Stimulated activated naive B cell treated with anti-CD40 and anti-IgM and Interleukin-4, amounts not matched to agents 10 μg/mL and 1 μg/mL and 100 μg/mL, for 72 hours (primary cell): ENCODE measurements around the gene SHCBP1L.

ENCODE experiments used
- ATAC-seq, 2 donors: fragments of 150-1000 bp; cut with Tn5 transposase; replicated peaks; 2 replicates each; pipeline ENCODE4 v1.10.0; 2021; ENCODE audit warnings: moderate library complexity in 1 of 2
- DNase-seq: peaks from one replicate; pipeline ENCODE4 v3.0.0; 2021
- H3K27ac Mint-ChIP-seq: one replicate; pipeline ENCODE4 v1.8.0; 2022; ENCODE audit warnings: mild to moderate bottlenecking, mixed read lengths
- H3K27me3 Mint-ChIP-seq, 2 donors: one replicate each; pipeline ENCODE4 v1.8.0; 2022; ENCODE audit warnings: mixed read lengths in 2 of 2
- H3K36me3 Mint-ChIP-seq, 2 donors: one replicate each; pipeline ENCODE4 v1.8.0; 2022; ENCODE audit warnings: mixed read lengths in 2 of 2, mild to moderate bottlenecking in 1 of 2
- H3K4me1 Mint-ChIP-seq, 2 donors: one replicate each; pipeline ENCODE4 v1.8.0; 2022; ENCODE audit warnings: mixed read lengths in 2 of 2, mild to moderate bottlenecking in 1 of 2
- H3K4me3 Mint-ChIP-seq, 2 donors: one replicate each; pipeline ENCODE4 v1.8.0; 2022; ENCODE audit warnings: mild to moderate bottlenecking in 2 of 2, mixed read lengths in 2 of 2, moderate library complexity in 1 of 2
- H3K9me3 Mint-ChIP-seq, 2 donors: one replicate each; pipeline ENCODE4 v1.8.0; 2022; ENCODE audit warnings: mixed read lengths in 2 of 2, mild to moderate bottlenecking in 1 of 2

SHCBP1L gene

GRCh38 chr1:182890927-182891610 is 61.9 kb downstream of the SHCBP1L start:
- peaks cover 24 to 43% of the 10 kb centered on the region in 2 donors for H3K36me3 Mint-ChIP-seq
- H3K4me3 Mint-ChIP-seq = no peak overlapping the region
- peaks cover 3% of the 10 kb centered on the region in 2 donors for H3K9me3 Mint-ChIP-seq
- DNase-seq (no peak), ATAC-seq (peak in 1 of 2 donors; percentile 24)
- peaks cover 4 to 5% of the 10 kb centered on the region in 2 donors for H3K4me1 Mint-ChIP-seq
- H3K27ac Mint-ChIP-seq = no peak overlapping the region
- H3K27me3 Mint-ChIP-seq = peaks cover 0 to 17% of the 10 kb centered on the region in 2 donors

- Mint-ChIP-seq H3K4me3 (no peak overlapping the region), H3K4me1 (peaks cover 4 to 5% of the 10 kb centered on the region in 2 donors), H3K9me3 (peaks cover 3% of the 10 kb centered on the region in 2 donors), H3K27ac (peak overlapping the region; percentile 74), H3K36me3 (peaks cover 32 to 53% of the 10 kb centered on the region in 2 donors), H3K27me3 (peaks cover 0 to 17% of the 10 kb centered on the region in 2 donors)
- peak; percentile 37 to 48 for ATAC-seq
- no peak for DNase-seq
Observed at GRCh38 chr1:182889997-182890396, 63.0 kb downstream of the SHCBP1L start.

GRCh38 chr1:182888736-182889531 is 64.0 kb downstream of the SHCBP1L start:
- ATAC-seq = peak in 1 of 2 donors; percentile 8
- H3K4me3 Mint-ChIP-seq = peak overlapping the region in 1 of 2 donors; percentile 13
- no peak for DNase-seq
- H3K36me3 Mint-ChIP-seq = peaks cover 34 to 59% of the 10 kb centered on the region in 2 donors
- H3K9me3 Mint-ChIP-seq = peaks cover 0 to 3% of the 10 kb centered on the region in 2 donors
- peaks cover 4 to 5% of the 10 kb centered on the region in 2 donors for H3K4me1 Mint-ChIP-seq
- H3K27ac Mint-ChIP-seq = peak overlapping the region; percentile 48
- H3K27me3 Mint-ChIP-seq = peaks cover 0 to 6% of the 10 kb centered on the region in 2 donors

GRCh38 chr1:182886985-182887384 is 66.0 kb downstream of the SHCBP1L start:
- H3K36me3 Mint-ChIP-seq = peaks cover 44 to 67% of the 10 kb centered on the region in 2 donors
- H3K27ac Mint-ChIP-seq = peak overlapping the region; percentile 37
- no peak overlapping the region for H3K4me3 Mint-ChIP-seq
- H3K4me1 Mint-ChIP-seq = peaks cover 0 to 5% of the 10 kb centered on the region in 2 donors
- peaks cover 0 to 3% of the 10 kb centered on the region in 2 donors for H3K9me3 Mint-ChIP-seq
- DNase-seq (no peak), ATAC-seq (no peak)
- H3K27me3 Mint-ChIP-seq = no peaks in the 10 kb centered on the region

GRCh38 chr1:182885591-182885990 is 67.4 kb downstream of the SHCBP1L start:
- Mint-ChIP-seq H3K27ac (no peak overlapping the region), H3K4me1 (peaks cover 0 to 5% of the 10 kb centered on the region in 2 donors), H3K4me3 (no peak overlapping the region), H3K36me3 (peaks cover 49 to 68% of the 10 kb centered on the region in 2 donors), H3K27me3 (no peaks in the 10 kb centered on the region), H3K9me3 (no peaks in the 10 kb centered on the region)
- DNase-seq (no peak), ATAC-seq (no peak)

- DNase-seq = no peak
- peak overlapping the region; percentile 20 for H3K27ac Mint-ChIP-seq
- peaks cover 54 to 66% of the 10 kb centered on the region in 2 donors for H3K36me3 Mint-ChIP-seq
- ATAC-seq = no peak
- H3K27me3 Mint-ChIP-seq = no peaks in the 10 kb centered on the region
- H3K9me3 Mint-ChIP-seq = no peaks in the 10 kb centered on the region
- peaks cover 0 to 3% of the 10 kb centered on the region in 2 donors for H3K4me1 Mint-ChIP-seq
- H3K4me3 Mint-ChIP-seq = no peak overlapping the region
Observed at GRCh38 chr1:182884872-182885271, 68.1 kb downstream of the SHCBP1L start.

GRCh38 chr1:182877842-182878241 is 75.1 kb downstream of the SHCBP1L start:
- Mint-ChIP-seq H3K4me1 (peaks cover 0 to 3% of the 10 kb centered on the region in 2 donors), H3K4me3 (no peak overlapping the region), H3K36me3 (peaks cover 47 to 65% of the 10 kb centered on the region in 2 donors), H3K27ac (no peak overlapping the region), H3K27me3 (no peaks in the 10 kb centered on the region), H3K9me3 (no peaks in the 10 kb centered on the region)
- peak in 1 of 2 donors; percentile 22 for ATAC-seq
- no peak for DNase-seq

GRCh38 chr1:182877331-182877730 is 75.6 kb downstream of the SHCBP1L start:
- H3K36me3 Mint-ChIP-seq = peaks cover 44 to 65% of the 10 kb centered on the region in 2 donors
- H3K27me3 Mint-ChIP-seq = no peaks in the 10 kb centered on the region
- peaks cover 0 to 3% of the 10 kb centered on the region in 2 donors for H3K4me1 Mint-ChIP-seq
- H3K9me3 Mint-ChIP-seq = no peaks in the 10 kb centered on the region
- no peak overlapping the region for H3K4me3 Mint-ChIP-seq
- no peak overlapping the region for H3K27ac Mint-ChIP-seq
- ATAC-seq = no peak
- DNase-seq = no peak

- ATAC-seq = no peak
- H3K27ac Mint-ChIP-seq = peak overlapping the region; percentile 9
- no peak for DNase-seq
- H3K27me3 Mint-ChIP-seq = no peaks in the 10 kb centered on the region
- H3K4me1 Mint-ChIP-seq = peaks cover 3 to 4% of the 10 kb centered on the region in 2 donors
- H3K4me3 Mint-ChIP-seq = no peak overlapping the region
- H3K9me3 Mint-ChIP-seq = no peaks in the 10 kb centered on the region
- peaks cover 44 to 66% of the 10 kb centered on the region in 2 donors for H3K36me3 Mint-ChIP-seq
Observed at GRCh38 chr1:182875889-182876288, 77.1 kb downstream of the SHCBP1L start.

GRCh38 chr1:182872881-182873280 is 80.1 kb downstream of the SHCBP1L start:
- peaks cover 3 to 4% of the 10 kb centered on the region in 2 donors for H3K4me1 Mint-ChIP-seq
- H3K9me3 Mint-ChIP-seq = no peaks in the 10 kb centered on the region
- peaks cover 26 to 54% of the 10 kb centered on the region in 2 donors for H3K36me3 Mint-ChIP-seq
- H3K27me3 Mint-ChIP-seq = no peaks in the 10 kb centered on the region
- no peak for ATAC-seq
- no peak overlapping the region for H3K4me3 Mint-ChIP-seq
- no peak overlapping the region for H3K27ac Mint-ChIP-seq
- DNase-seq = no peak

- H3K27me3 Mint-ChIP-seq = no peaks in the 10 kb centered on the region
- peaks cover 3 to 4% of the 10 kb centered on the region in 2 donors for H3K4me1 Mint-ChIP-seq
- peaks cover 35 to 53% of the 10 kb centered on the region in 2 donors for H3K36me3 Mint-ChIP-seq
- H3K9me3 Mint-ChIP-seq = no peaks in the 10 kb centered on the region
- DNase-seq = no peak
- no peak overlapping the region for H3K4me3 Mint-ChIP-seq
- peak overlapping the region; percentile 31 for H3K27ac Mint-ChIP-seq
- no peak for ATAC-seq
Observed at GRCh38 chr1:182869241-182869666, 83.7 kb downstream of the SHCBP1L start.

- Mint-ChIP-seq H3K4me3 (no peak overlapping the region), H3K4me1 (peaks cover 0 to 4% of the 10 kb centered on the region in 2 donors), H3K27ac (no peak overlapping the region), H3K9me3 (no peaks in the 10 kb centered on the region), H3K27me3 (no peaks in the 10 kb centered on the region), H3K36me3 (peaks cover 30 to 44% of the 10 kb centered on the region in 2 donors)
- ATAC-seq (no peak), DNase-seq (no peak)
Observed at GRCh38 chr1:182867861-182868260, 85.1 kb downstream of the SHCBP1L start.

- Mint-ChIP-seq H3K27ac (no peak overlapping the region), H3K4me1 (peaks cover 0 to 5% of the 10 kb centered on the region in 2 donors)
- ATAC-seq = no peak
Observed at GRCh38 chr1:182863940-182864339, 89.0 kb downstream of the SHCBP1L start.

GRCh38 chr1:182862827-182863226 is 90.1 kb downstream of the SHCBP1L start:
- no peak overlapping the region for H3K27ac Mint-ChIP-seq

More at GRCh38 chr1:182863940-182864339, 89.0 kb downstream of the SHCBP1L start:
- peaks cover 36 to 45% of the 10 kb centered on the region in 2 donors for H3K36me3 Mint-ChIP-seq
- H3K9me3 Mint-ChIP-seq = no peaks in the 10 kb centered on the region
- DNase-seq = no peak
- no peak overlapping the region for H3K4me3 Mint-ChIP-seq
- H3K27me3 Mint-ChIP-seq = no peaks in the 10 kb centered on the region

More at GRCh38 chr1:182862827-182863226, 90.1 kb downstream of the SHCBP1L start:
- H3K4me1 Mint-ChIP-seq = peaks cover 0 to 5% of the 10 kb centered on the region in 2 donors
- ATAC-seq = no peak
- no peak overlapping the region for H3K4me3 Mint-ChIP-seq
- no peaks in the 10 kb centered on the region for H3K27me3 Mint-ChIP-seq
- H3K9me3 Mint-ChIP-seq = no peaks in the 10 kb centered on the region
- DNase-seq = no peak
- peaks cover 41 to 54% of the 10 kb centered on the region in 2 donors for H3K36me3 Mint-ChIP-seq
